HFFc6 (cell line): Measurements from ENCODE around the gene ABL2. TPM values are rescaled to one million over a fixed set of nuclear protein-coding genes. Genes with fewer than 3 reads are reported as not detected.
"Not testable (repeated sequence)": the region's sequence is repeated elsewhere in the genome, so short reads cannot be mapped to it uniquely, and the experiment has no call there.

Experiments used
- DNase-seq: peaks from one replicate; pipeline ENCODE4 v3.0.0-alpha.2; 2018
- H3K27ac Mint-ChIP-seq: 2 replicates; pipeline ENCODE4 v1.8.0; 2020; ENCODE audit warnings: mild to moderate bottlenecking, mixed read lengths
- H3K27me3 Mint-ChIP-seq: 2 replicates; pipeline ENCODE4 v1.8.0; 2021; ENCODE audit warnings: mild to moderate bottlenecking, moderate library complexity, mixed read lengths; ENCODE audit not compliant: insufficient read depth
- H3K36me3 Mint-ChIP-seq: 2 replicates; pipeline ENCODE4 v1.8.0; 2021; ENCODE audit warnings: low read depth, mixed read lengths
- H3K4me1 Mint-ChIP-seq: 2 replicates; pipeline ENCODE4 v1.8.0; 2020; ENCODE audit warnings: low read depth, mixed read lengths
- H3K4me3 Mint-ChIP-seq: 2 replicates; pipeline ENCODE4 v1.8.0; 2020; ENCODE audit warnings: mild to moderate bottlenecking, moderate library complexity, mixed read lengths
- H3K9me3 Mint-ChIP-seq: 2 replicates; pipeline ENCODE4 v1.8.0; 2020; ENCODE audit warnings: mild to moderate bottlenecking, mixed read lengths
- CTCF ChIP-seq: fragments of 200-600 bp; sonication (generic); IDR thresholded peaks from 2 replicates; pipeline ENCODE4 v1.5.0; 2021; ENCODE audit warnings: antibody characterized with exemption, mild to moderate bottlenecking
- long read RNA-seq: library from polyadenylated mRNA; unstranded; transcript quantifications from one replicate; pipeline ENCODE4 v2.0.0, GENCODE V29; 2019
- total RNA-seq, 6 experiments: library from RNA; stranded (reverse); fragmentation: NEBNext Ultra II Directional; extraction: Animal tissue kit (Norgen Biotek cat#: 25700); gene quantifications; 2 replicates in 1 of 6; 3 replicates in 5 of 6; pipeline ENCODE4 v1.2.3, GENCODE V29; 2021

The ABL2 gene
- 10 to 100 TPM; 54.1 to 65.9 (median 61.2) TPM for total RNA-seq
- long read RNA-seq, partial matches to known transcripts: 3 of 27 reads
- long read RNA-seq, other reads (novel, unspliced or antisense): 23 of 27 reads

- H3K4me3 Mint-ChIP-seq: peak within 1 kb of the TSS; percentile 94
- no peak for TF ChIP-seq CTCF
- peak within 1 kb of the TSS; percentile 89 for H3K27ac Mint-ChIP-seq
- peaks cover 68% of the 10 kb centered on the region for H3K4me1 Mint-ChIP-seq
- no peaks in the 10 kb centered on the region; the same call in 1 of the 2 replicates for H3K27me3 Mint-ChIP-seq
- DNase-seq: peak; percentile 5
- peaks cover 4% of the 10 kb centered on the region; the same call in 1 of the 2 replicates for H3K36me3 Mint-ChIP-seq
- no peaks in the 10 kb centered on the region for H3K9me3 Mint-ChIP-seq
Measured at GRCh38 chr1:179229214-179230140, at the start of gene ABL2. TSS of gene ABL2 (minus strand) at chr1:179229677. CDS start at chr1:179229397, 280 bp downstream.

GRCh38 chr1:179278920-179279319 lies 49.4 kb upstream of the ABL2 start:
- Mint-ChIP-seq H3K27me3 (peaks cover 2% of the 10 kb centered on the region), H3K4me3 (no peak overlapping the region), H3K9me3 (peaks cover 12% of the 10 kb centered on the region), H3K36me3 (peaks cover 10% of the 10 kb centered on the region; the same call in 1 of the 2 replicates), H3K4me1 (no peaks in the 10 kb centered on the region), H3K27ac (no peak overlapping the region)
- DNase-seq: no peak
- TF ChIP-seq CTCF: no peak

- not testable (repeated sequence) for H3K4me3 Mint-ChIP-seq, H3K9me3 Mint-ChIP-seq, H3K36me3 Mint-ChIP-seq, H3K27me3 Mint-ChIP-seq, H3K27ac Mint-ChIP-seq, H3K4me1 Mint-ChIP-seq, DNase-seq
Measured at GRCh38 chr1:179274424-179274823, 44.9 kb upstream of the ABL2 start.

GRCh38 chr1:179269071-179269470 lies 39.6 kb upstream of the ABL2 start:
- H3K4me1 Mint-ChIP-seq: no peaks in the 10 kb centered on the region
- H3K27me3 Mint-ChIP-seq: no peaks in the 10 kb centered on the region; the same call in 1 of the 2 replicates
- no peak for DNase-seq
- H3K36me3 Mint-ChIP-seq: no peaks in the 10 kb centered on the region
- no peak for TF ChIP-seq CTCF
- H3K4me3 Mint-ChIP-seq: no peak overlapping the region
- H3K9me3 Mint-ChIP-seq: no peaks in the 10 kb centered on the region
- H3K27ac Mint-ChIP-seq: no peak overlapping the region

GRCh38 chr1:179264507-179264906 lies 35.0 kb upstream of the ABL2 start:
- Mint-ChIP-seq H3K27me3 (no peaks in the 10 kb centered on the region; the same call in 1 of the 2 replicates), H3K27ac (no peak overlapping the region), H3K4me3 (no peak overlapping the region), H3K4me1 (no peaks in the 10 kb centered on the region), H3K36me3 (no peaks in the 10 kb centered on the region), H3K9me3 (no peaks in the 10 kb centered on the region)
- TF ChIP-seq CTCF: no peak
- DNase-seq: no peak

GRCh38 chr1:179263121-179263520 lies 33.6 kb upstream of the ABL2 start:
- peaks cover 1% of the 10 kb centered on the region; the same call in 1 of the 2 replicates for H3K27me3 Mint-ChIP-seq
- no peak for DNase-seq
- no peak for TF ChIP-seq CTCF
- H3K4me1 Mint-ChIP-seq: no peaks in the 10 kb centered on the region
- H3K4me3 Mint-ChIP-seq: no peak overlapping the region
- H3K36me3 Mint-ChIP-seq: no peaks in the 10 kb centered on the region
- H3K27ac Mint-ChIP-seq: no peak overlapping the region
- H3K9me3 Mint-ChIP-seq: no peaks in the 10 kb centered on the region
